DOHH2 (cell line): ENCODE results near the gene GHR.

Source experiments
- CTCF ChIP-seq: fragments of 200-600 bp; sonication (generic); IDR thresholded peaks from one replicate; pipeline ENCODE4 v1.5.1; 2014; ENCODE audit warnings: antibody characterized with exemption, mild to moderate bottlenecking, low read depth, low read length; ENCODE audit not compliant: poor library complexity, severe bottlenecking
- EZH2phosphoT487 ChIP-seq: fragments of 200-600 bp; sonication (generic); IDR thresholded peaks from 2 replicates; pipeline ENCODE4 v1.6.1; 2017; ENCODE audit warnings: borderline replicate concordance, mild to moderate bottlenecking, antibody characterized with exemption, low read length, moderate library complexity, mixed read lengths

GRCh38 chr5:42586625-42587024 lies 163.4 kb downstream of the GHR start:
- no peak for TF ChIP-seq CTCF
- TF ChIP-seq EZH2phosphoT487, result no peak
